ENCODE data around the gene CWF19L1. TPM values are rescaled to one million over a fixed set of nuclear protein-coding genes. Genes with fewer than 3 reads are reported as not detected.

The CWF19L1 gene
- total RNA-seq, 1 donor from 2014 or later, result 16.8 TPM

GRCh38 chr10:100265821-100266485 is 1.5 kb downstream of the CWF19L1 start:
- Histone ChIP-seq H3K9me3 (no peaks in the 10 kb centered on the region), H3K4me3 (no peak overlapping the region), H3K36me3 (no peaks in the 10 kb centered on the region), H3K27ac (no peak overlapping the region), H3K4me1 (peaks cover 17% of the 10 kb centered on the region), H3K27me3 (no peaks in the 10 kb centered on the region)
- TF ChIP-seq, protein P1, sequence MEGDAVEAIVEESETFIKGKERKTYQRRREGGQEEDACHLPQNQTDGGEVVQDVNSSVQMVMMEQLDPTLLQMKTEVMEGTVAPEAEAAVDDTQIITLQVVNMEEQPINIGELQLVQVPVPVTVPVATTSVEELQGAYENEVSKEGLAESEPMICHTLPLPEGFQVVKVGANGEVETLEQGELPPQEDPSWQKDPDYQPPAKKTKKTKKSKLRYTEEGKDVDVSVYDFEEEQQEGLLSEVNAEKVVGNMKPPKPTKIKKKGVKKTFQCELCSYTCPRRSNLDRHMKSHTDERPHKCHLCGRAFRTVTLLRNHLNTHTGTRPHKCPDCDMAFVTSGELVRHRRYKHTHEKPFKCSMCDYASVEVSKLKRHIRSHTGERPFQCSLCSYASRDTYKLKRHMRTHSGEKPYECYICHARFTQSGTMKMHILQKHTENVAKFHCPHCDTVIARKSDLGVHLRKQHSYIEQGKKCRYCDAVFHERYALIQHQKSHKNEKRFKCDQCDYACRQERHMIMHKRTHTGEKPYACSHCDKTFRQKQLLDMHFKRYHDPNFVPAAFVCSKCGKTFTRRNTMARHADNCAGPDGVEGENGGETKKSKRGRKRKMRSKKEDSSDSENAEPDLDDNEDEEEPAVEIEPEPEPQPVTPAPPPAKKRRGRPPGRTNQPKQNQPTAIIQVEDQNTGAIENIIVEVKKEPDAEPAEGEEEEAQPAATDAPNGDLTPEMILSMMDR (IDR thresholded peaks at IDR 0.05), result no peak
- DNase-seq, result no peak
- intact Hi-C loops (cut with DNase I), result no loop called here
- no peak for ATAC-seq

DNA sequence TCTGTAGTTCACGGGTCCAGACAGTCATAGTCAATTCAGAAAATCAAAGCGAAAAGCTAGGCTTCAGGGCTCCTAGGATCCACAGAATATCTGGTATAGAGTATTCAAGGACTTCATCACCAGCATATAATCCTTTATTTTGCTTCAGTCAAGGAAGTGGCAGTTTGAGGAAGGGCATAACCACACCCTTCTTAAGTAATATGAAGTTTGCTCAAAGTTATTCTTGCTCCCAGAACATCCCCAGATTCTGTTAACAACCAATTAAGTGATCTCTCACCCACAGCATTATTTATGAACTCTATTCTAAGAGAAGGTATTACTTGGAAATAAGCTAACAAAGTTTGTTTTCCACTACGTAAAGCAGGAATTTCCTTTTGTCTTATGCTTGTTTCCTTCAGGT is 13.2 kb downstream of the CWF19L1 start:
- intact Hi-C loops (cut with DNase I), result no loop called here
- TF ChIP-seq, protein P1 (IDR thresholded peaks at IDR 0.05), result no peak
- H3K36me3 ChIP-seq, result peaks cover 93% of the 10 kb centered on the region

GRCh38 chr10:100253041-100253440 is 14.4 kb downstream of the CWF19L1 start:
- no peaks in the 10 kb centered on the region for H3K27me3 ChIP-seq
- intact Hi-C loops (cut with DNase I), result no loop called here
- peaks cover 96% of the 10 kb centered on the region for H3K36me3 ChIP-seq
- H3K4me3 ChIP-seq, result no peak overlapping the region
- no peaks in the 10 kb centered on the region for H3K4me1 ChIP-seq
- H3K9me3 ChIP-seq, result no peaks in the 10 kb centered on the region
- ATAC-seq (no peak), DNase-seq (no peak)
- TF ChIP-seq, protein P1 (IDR thresholded peaks at IDR 0.05), result no peak
- H3K27ac ChIP-seq, result no peak overlapping the region

More for the DNA sequence above, 13.2 kb downstream of the CWF19L1 start:
- ATAC-seq (no peak), DNase-seq (no peak)
- no peaks in the 10 kb centered on the region for H3K27me3 ChIP-seq
- H3K4me3 ChIP-seq, result no peak overlapping the region
- no peaks in the 10 kb centered on the region for H3K9me3 ChIP-seq
- no peak overlapping the region for H3K27ac ChIP-seq
- H3K4me1 ChIP-seq, result no peaks in the 10 kb centered on the region

DNA sequence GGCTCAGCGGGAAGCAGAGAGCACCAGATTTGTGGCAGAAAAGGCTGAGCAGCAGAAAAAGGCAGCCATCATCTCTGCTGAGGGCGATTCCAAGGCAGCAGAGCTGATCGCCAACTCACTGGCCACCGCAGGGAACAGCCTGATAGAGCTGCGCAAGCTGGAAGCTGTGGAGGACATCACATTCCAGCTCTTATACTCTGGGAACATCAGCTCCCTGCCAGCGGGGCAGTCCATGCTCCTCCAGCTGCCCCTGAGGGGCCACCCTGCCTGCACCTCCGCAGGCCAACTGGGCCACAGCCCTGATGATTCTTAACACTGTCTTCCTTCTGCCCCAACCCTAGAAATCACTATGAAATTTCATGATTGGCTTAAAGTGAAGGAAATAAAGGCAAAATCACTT is 18.6 kb downstream of the CWF19L1 start:
- Histone ChIP-seq H3K4me3 (no peak overlapping the region), H3K27me3 (no peaks in the 10 kb centered on the region), H3K36me3 (peaks cover 100% of the 10 kb centered on the region), H3K27ac (no peak overlapping the region), H3K9me3 (no peaks in the 10 kb centered on the region), H3K4me1 (no peaks in the 10 kb centered on the region)
- intact Hi-C loops (cut with DNase I), result no loop called here
- no peak for ATAC-seq
- TF ChIP-seq, protein P1 (IDR thresholded peaks at IDR 0.05), result no peak
- DNase-seq, result no peak

DNA sequence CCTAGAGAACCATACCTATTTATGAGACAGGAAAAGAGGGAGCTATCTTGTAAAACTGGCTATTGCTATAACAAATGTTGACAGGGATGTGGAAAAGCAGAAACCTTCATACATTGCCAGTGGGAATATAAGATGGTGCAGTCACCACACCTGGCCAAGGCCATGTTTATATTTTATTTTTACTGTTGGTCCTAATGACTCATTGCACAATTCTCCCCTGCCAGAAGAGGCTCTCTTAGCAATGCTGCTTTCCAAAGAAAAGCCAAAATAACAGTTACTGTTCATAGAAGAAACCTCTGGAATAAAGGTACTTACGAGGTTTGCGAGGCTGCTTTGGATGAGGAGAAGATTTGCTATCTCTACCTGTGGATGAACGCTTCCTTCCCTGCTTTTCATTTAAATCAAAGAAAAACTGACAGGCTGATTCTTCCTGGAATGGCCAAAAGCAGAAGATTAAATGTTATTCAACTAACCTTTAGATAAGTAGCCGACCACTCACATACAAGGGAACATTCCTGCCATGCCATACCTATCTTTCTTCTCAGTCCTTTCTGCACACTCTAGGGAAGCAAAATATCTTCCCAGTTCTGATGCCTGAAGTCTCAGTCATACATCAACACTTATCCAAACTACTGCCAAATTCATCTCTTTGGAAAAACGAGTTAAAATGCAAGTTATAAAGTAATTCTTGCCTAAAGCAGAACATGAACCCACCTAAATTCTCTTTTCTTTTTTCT is 21.8 kb downstream of the CWF19L1 start:
- no peaks in the 10 kb centered on the region for H3K9me3 ChIP-seq
- ATAC-seq, result no peak

More for the DNA sequence above, 21.8 kb downstream of the CWF19L1 start:
- Histone ChIP-seq H3K4me1 (no peaks in the 10 kb centered on the region), H3K27ac (no peak overlapping the region), H3K4me3 (no peak overlapping the region), H3K36me3 (peaks cover 94% of the 10 kb centered on the region), H3K27me3 (no peaks in the 10 kb centered on the region)
- DNase-seq, result no peak
- TF ChIP-seq, protein P1 (IDR thresholded peaks at IDR 0.05), result no peak
- intact Hi-C loops (cut with DNase I), result no loop called here

Measured in upper lobe of right lung (tissue), 1 donor.